ENCODE data around the gene SRL.

The SRL gene

GRCh38 chr16:4200000-4200780, 41.7 kb downstream of the SRL start:
- peak; percentile 70 to 82 (median 72) for DNase-seq

GRCh38 chr16:4198816-4199215, 43.1 kb downstream of the SRL start:
- DNase-seq = no peak

- DNase-seq = peak; percentile 83 to 92 (median 89)
Measured at GRCh38 chr16:4194661-4195060, 47.2 kb downstream of the SRL start.

- peak in 1 of 3 donors; percentile 30 for DNase-seq
Measured at GRCh38 chr16:4193920-4194319, 48.0 kb downstream of the SRL start.

- no peak for DNase-seq
Measured at GRCh38 chr16:4192206-4192605, 49.7 kb downstream of the SRL start.

- no peak for DNase-seq
Measured at GRCh38 chr16:4190712-4191333, 51.1 kb downstream of the SRL start.

- DNase-seq = no peak
Measured at GRCh38 chr16:4190086-4190485, 51.8 kb downstream of the SRL start.

- no peak for DNase-seq
Measured at GRCh38 chr16:4184038-4184702, 57.7 kb downstream of the SRL start.

- DNase-seq = peak; percentile 98 to 99 (median 99)
Measured at GRCh38 chr16:4183237-4184037, 58.4 kb downstream of the SRL start.

- peak in 2 of 3 donors; percentile 96 to 97 for DNase-seq
Measured at GRCh38 chr16:4182581-4183236, 59.2 kb downstream of the SRL start.

GRCh38 chr16:4180511-4180910, 61.4 kb downstream of the SRL start:
- peak; percentile 69 to 77 (median 76) for DNase-seq

- DNase-seq = no peak
Measured at GRCh38 chr16:4179763-4180260, 62.1 kb downstream of the SRL start.

- DNase-seq = peak; percentile 84 to 89 (median 86)
Measured at GRCh38 chr16:4179020-4179419, 62.9 kb downstream of the SRL start.

GRCh38 chr16:4178468-4179010, 63.3 kb downstream of the SRL start:
- DNase-seq = no peak

- peak; percentile 71 to 79 (median 76) for DNase-seq
Measured at GRCh38 chr16:4176906-4177417, 64.9 kb downstream of the SRL start.

GRCh38 chr16:4175849-4176248, 66.0 kb downstream of the SRL start:
- no peak for DNase-seq

- no peak for DNase-seq
Measured at GRCh38 chr16:4172070-4172469, 69.8 kb downstream of the SRL start.

- DNase-seq = peak; percentile 31 to 43 (median 39)
Measured at GRCh38 chr16:4169415-4169814, 72.5 kb downstream of the SRL start.

- DNase-seq = no peak
Measured at GRCh38 chr16:4166821-4167220, 75.1 kb downstream of the SRL start.

- peak; percentile 85 to 95 (median 93) for DNase-seq
Measured at GRCh38 chr16:4160658-4161430, 81.0 kb downstream of the SRL start.

- DNase-seq = no peak
Measured at GRCh38 chr16:4159726-4160125, 82.2 kb downstream of the SRL start.

Data from suppressor macrophage treated with lipopolysaccharide for 1 hour (primary cell).